GM08714 (cell line): ENCODE results near the gene DSCAM.

Source experiments
- H3K4me3 ChIP-seq: fragments of 200-500 bp; sonication (Bioruptor generic); 2 replicates; pipeline ENCODE4 v1.5.1; 2014; ENCODE audit warnings: mild to moderate bottlenecking, low read length, inconsistent platforms
- ZNF274 ChIP-seq: IDR thresholded peaks from 2 replicates; pipeline ENCODE4 v1.6.1; 2012; ENCODE audit warnings: mild to moderate bottlenecking, low read depth, low read length

DSCAM gene

DNA sequence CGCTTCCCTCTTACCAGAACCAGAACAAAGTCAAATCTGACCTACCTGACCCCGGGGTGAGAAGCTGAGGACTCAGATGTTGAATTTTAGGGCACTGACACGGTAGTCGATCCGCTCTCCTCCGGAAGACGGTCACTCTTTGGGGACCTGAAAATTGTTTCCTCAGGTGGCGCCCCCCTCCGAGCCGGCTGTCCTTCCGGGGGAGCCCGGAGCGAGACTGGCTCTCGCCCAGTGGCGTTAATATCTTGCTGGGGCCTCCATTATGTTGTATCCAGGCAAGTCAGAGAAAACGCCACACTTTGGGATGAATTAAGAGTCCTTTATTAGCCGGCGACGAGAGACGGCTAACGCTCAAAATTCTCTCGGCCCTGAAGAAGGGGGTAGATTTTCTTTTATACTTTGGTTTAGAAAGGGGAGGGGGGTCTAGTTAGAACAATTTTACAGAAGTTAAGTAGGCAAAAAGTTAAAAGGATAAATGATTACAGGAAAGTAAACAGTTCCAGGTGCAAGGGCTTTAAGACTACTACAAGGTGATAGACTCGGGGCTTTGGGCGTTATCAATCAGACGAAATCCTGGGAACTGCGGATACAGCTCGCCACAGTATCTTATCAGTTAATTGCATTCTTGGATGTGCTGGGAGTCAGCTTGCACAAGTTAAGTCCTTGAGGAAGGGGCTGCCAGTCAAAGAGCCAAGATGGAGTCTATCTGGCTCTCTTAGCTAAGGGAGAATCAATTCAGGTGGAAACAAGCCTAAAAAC is 269.5 kb downstream of the DSCAM start:
- TF ChIP-seq ZNF274, result no peak
- no peak overlapping the region for H3K4me3 ChIP-seq

DNA sequence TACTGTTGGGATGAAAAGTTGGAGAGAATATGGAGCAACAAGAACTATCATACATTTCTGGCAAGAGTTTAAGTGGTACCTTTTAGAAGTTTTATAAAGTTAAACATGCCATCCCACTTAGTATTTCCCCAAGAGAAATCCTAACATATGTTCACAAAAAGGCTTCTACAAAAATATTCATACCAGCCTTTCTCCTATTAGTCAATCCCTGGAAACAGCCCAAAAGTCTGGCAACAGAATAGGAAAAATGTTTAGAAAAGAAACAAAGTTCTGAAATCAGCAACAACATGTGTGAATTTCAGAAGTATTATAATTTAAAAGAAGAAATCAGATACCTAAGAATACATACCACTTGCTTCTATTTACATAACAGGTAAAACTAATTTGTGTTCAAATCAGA is 271.0 kb downstream of the DSCAM start:
- H3K4me3 ChIP-seq, result no peak overlapping the region
- no peak for TF ChIP-seq ZNF274

DNA sequence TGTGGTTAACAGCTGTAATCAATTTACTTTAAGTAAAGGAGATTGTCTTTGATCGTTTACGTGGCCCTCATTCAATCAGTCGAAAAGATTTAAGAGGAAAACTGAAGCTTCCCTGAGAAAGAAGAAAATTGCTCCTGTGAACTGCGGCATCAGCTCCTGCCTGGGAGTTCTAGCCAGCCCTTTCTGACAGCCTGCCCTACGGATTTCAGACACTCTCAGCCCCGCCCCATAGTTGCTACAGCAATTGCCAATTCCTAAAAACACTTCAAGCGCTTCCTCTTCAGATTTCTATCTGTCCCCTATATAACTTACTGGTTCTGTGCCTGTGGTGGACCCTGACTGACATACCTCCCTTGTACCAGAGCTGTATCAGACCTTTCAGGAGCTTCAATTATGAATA is 277.6 kb downstream of the DSCAM start:
- TF ChIP-seq ZNF274, result no peak
- no peak overlapping the region for H3K4me3 ChIP-seq

DNA sequence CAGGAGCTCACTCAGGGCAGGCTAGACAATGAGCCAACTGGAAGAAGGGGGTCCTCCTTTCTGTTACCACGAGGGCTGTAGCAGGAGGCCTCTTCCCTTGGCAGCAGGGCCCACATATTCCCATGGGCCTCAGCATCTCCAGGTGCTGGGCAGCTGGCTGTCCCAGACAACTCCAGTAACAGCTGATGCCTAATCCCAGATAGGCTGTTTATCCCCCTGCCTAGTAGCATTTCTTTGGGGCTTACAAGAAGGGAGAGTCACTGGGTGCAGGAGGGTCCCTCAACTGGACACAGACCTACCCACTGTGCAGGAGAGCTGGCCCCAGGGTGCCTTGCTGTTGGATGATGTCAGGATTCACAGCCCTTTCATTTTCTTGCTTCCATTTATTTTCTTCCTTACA is 278.2 kb downstream of the DSCAM start:
- H3K4me3 ChIP-seq, result no peak overlapping the region
- TF ChIP-seq ZNF274, result no peak

DNA sequence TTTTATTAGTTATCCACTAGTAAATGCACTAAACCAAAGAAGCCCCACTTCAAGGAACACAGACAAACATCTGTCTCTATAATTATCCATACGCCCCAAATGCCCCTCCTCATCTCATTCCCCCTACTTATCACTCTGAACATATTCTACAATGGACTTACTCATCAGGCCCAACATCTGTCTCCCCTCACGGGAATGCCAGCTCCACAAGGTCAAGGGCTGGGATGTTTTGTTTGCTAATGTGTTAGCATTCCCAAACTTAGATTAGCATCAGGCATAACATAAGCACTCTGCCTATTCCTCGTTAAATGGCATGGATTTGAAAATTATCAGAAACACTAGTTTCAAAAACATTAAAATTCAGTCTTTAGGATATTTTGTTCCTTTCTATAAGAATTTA is 279.5 kb downstream of the DSCAM start:
- TF ChIP-seq ZNF274, result no peak
- H3K4me3 ChIP-seq, result no peak overlapping the region

DNA sequence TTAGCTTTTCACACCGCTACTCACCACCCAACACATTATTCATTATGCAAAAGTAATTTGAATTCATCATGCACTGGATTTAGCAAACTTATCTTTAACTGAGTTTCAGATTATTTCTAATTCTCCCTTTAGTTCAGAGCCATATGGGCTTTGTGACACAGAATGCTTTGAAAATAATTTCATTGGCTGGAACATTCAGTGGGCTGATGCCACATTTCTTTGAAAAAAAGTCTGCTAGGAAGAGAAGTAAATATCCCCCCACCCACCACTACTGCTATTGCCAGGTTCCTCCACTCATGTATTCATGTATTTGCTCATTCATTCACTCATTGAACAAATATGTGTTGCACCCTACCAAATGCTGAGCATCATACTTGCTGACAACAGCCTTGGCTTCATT is 280.5 kb downstream of the DSCAM start:
- no peak overlapping the region for H3K4me3 ChIP-seq
- TF ChIP-seq ZNF274, result no peak

DNA sequence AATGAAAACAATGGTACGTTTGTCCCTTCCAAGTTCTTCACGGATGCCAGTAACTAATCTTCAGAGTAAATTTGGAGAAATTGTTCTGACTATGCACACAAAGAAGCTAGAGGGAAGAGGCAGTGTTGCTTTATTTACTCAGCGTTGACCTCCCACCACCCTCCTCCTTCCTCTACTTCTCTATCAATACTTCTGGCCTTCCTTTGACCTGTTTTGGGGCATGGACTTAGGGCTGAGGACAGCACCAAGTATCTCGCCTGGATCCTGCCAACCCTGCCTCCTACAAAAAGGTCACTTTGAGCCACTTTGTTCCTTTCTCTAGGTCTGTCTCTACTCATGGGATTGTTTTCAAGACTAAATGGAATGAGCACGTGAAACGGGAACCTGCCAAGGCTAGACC is 282.6 kb downstream of the DSCAM start:
- no peak for TF ChIP-seq ZNF274
- H3K4me3 ChIP-seq, result no peak overlapping the region

DNA sequence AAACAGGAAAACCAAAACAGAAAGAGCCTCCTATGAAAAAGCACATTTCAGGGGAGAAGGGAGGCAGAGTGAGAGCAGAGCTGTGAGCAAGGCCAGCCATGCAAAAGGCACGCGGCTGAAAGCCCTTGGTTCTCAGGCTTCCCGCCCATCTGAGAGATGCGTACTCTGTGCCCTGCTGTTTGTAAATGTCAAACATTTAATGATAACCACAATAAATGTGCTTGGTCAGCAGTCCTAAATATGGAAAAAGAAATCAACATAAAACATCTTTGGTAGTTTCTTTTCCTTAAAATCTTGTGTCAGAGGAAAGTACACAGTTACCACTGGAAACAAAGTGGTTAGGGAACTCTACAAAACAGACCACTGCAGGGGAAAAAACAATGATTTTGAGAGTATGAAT is 283.1 kb downstream of the DSCAM start:
- no peak for TF ChIP-seq ZNF274
- no peak overlapping the region for H3K4me3 ChIP-seq

DNA sequence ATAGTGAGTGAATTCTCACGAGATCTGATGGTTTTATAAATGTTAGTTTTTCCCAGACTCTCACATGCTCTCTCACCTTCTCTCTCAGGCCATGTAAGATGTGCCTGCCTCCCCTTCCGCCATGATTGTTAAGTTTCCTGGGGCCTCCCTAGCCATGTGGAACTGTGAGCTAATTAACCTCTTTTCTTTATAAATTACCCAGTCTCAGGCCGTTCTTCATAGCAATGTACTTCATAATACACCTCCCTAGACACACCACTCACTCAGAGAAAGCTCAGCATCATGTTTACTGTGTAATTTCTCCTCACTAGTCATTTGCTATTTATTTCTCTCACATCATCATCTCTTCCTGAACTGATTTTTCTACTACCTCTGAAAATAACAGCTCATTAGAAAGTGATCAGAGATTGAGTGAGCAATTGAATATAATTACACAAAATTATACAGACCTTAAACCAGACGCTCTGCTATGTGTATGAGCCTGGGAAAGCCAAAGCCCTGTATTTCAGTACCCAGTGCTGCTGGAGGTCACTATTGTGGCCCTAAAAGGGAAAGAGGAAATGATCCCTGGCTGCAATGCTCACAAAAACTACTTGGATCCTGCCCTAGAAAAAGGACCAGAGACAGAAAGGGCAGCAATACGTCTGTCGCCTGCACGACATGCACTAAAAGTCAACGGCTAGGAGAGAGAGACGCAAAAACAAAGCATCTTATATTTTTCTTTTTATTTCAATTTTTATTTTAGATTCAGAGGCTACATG is 284.5 kb downstream of the DSCAM start:
- H3K4me3 ChIP-seq, result no peak overlapping the region
- TF ChIP-seq ZNF274, result no peak

DNA sequence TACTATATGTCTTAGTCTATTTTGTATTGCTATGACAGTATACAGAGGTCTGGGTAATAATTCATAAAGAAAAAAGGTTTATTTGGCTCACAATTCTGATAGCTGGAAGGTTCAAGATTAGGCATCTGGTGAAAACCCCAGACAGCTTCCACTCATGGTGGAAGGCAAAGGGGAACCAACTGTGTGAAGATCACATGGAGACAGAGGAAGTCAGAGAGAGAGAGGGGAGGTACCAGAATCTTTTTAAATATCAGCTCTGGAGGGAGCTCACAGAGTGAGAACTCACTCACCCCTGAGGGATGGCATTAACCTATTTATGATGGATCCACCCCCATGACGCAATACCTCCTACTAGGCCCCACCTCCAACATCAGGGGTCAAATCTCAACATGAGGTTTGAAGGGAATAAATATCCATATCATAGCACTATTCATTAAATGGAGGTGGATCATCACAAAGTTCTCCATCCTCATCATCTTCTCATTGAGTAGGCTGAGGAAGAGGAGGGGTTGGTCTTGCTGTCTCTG is 290.5 kb downstream of the DSCAM start:
- no peak for TF ChIP-seq ZNF274
- H3K4me3 ChIP-seq, result no peak overlapping the region

DNA sequence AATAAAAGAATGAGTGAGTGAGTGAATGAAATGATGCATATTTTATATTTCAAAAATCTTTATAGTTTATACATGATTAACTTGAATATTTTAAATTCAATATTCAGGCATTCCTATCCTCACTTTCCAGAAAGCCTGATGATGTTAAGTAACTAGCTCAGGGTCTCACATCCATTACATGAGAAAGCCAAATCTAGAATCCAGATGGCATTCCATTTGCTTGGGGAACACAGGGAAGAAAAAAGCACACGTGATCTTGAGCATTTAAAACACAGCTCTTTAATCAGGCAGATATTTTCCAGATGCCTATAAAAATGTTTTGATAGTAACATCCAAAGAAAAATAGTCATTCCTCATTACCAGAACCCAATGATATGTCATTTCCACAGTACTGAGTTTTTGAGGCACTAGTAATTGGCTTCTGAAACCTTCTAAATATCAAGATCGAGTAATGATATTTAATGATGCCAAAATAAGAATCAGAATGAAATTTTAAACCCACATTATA is 291.9 kb downstream of the DSCAM start:
- no peak for TF ChIP-seq ZNF274
- H3K4me3 ChIP-seq, result no peak overlapping the region

DNA sequence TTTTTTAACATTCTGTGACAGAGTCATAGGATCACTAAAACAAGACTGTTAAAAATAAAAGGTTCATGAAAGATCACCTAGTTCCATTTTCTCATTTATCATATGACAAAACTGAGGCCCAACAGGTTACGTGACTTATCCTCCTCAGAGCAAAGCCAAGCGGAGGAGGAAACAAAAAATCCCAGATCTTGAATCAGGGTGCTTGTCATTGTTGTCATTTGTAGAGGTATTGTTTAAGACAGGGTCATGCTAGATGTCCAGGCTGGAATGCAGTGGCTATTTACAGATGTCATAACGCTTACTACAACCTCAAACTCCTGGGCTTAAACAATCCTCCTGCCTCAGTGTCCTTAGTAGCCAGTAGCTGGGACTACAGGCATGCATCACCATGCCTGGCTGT is 293.2 kb downstream of the DSCAM start:
- H3K4me3 ChIP-seq, result no peak overlapping the region

DNA sequence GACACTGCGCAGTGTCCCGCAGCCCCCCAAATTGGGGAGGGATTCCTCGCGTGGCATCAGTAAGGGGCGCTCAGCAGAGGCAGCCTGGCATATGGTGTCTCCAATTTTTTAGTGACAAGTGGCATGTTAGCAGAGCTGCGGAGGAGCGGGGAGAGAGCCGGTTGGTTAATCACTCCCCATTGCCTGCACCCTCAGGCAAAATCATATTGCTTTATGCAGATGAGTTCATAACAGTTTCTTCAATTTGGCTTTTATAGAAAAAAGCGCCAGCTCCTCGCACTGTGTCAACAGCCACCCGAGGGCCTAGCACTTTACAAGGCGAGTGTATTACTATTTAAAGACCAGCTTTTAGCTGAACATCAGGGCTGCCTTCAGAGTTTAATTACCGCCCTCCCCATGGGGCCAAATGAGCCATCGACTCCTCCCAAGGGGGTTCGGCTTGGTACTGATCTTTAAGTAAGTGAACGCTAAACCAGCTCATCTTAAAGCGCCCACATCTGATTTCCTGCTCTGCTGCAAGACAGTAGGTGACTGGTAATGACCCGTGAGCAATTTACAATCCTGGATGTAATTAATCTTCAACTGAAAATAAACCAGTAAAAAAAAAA is 298.9 kb downstream of the DSCAM start:
- no peak for TF ChIP-seq ZNF274

More for the DNA sequence above, 293.2 kb downstream of the DSCAM start:
- TF ChIP-seq ZNF274, result no peak

DNA sequence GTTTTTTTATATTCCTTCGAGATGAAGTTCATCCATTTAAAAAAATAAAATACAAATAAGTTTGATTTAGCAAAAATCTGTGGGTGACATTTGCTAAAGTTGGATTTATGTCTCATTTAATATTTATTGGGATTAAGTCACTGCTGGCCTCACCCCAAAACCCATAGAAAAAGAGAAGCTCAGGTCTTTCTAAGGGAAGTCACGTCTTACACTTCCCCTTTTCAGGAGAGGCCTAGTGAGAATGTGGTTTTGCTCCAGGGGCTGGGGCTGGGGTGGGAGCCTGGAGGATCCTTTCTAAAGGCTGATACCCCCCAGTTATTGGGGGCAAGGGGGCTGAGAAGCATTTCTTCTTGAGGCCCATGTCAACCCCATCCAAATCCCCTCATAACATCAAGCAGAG is 300.3 kb downstream of the DSCAM start:
- TF ChIP-seq ZNF274, result no peak
- no peak overlapping the region for H3K4me3 ChIP-seq

More for the DNA sequence above, 298.9 kb downstream of the DSCAM start:
- H3K4me3 ChIP-seq, result no peak overlapping the region
